Measurements from ENCODE around the gene WNT7B. TPM values are rescaled to one million over a fixed set of nuclear protein-coding genes. Genes with fewer than 3 reads are reported as not detected.

Gene WNT7B
- total RNA-seq, 1 donor from 2014 or later, result 3.7 TPM

GRCh38 chr22:45891996-45892621, 84.9 kb downstream of the WNT7B start:
- TF ChIP-seq, protein P1, sequence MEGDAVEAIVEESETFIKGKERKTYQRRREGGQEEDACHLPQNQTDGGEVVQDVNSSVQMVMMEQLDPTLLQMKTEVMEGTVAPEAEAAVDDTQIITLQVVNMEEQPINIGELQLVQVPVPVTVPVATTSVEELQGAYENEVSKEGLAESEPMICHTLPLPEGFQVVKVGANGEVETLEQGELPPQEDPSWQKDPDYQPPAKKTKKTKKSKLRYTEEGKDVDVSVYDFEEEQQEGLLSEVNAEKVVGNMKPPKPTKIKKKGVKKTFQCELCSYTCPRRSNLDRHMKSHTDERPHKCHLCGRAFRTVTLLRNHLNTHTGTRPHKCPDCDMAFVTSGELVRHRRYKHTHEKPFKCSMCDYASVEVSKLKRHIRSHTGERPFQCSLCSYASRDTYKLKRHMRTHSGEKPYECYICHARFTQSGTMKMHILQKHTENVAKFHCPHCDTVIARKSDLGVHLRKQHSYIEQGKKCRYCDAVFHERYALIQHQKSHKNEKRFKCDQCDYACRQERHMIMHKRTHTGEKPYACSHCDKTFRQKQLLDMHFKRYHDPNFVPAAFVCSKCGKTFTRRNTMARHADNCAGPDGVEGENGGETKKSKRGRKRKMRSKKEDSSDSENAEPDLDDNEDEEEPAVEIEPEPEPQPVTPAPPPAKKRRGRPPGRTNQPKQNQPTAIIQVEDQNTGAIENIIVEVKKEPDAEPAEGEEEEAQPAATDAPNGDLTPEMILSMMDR (IDR thresholded peaks at IDR 0.05; ENCODE audit: unreplicated experiment), result no peak
- Mint-ChIP-seq H3K4me3 (ENCODE audit: low read depth) (no peak overlapping the region), H3K9me3 (ENCODE audit: low read depth) (no peaks in the 10 kb centered on the region), H3K27ac (no peak overlapping the region), H3K27me3 (no peaks in the 10 kb centered on the region), H3K4me1 (ENCODE audit: low read depth) (peaks cover 6% of the 10 kb centered on the region), H3K36me3 (ENCODE audit: insufficient read depth) (no peaks in the 10 kb centered on the region)
- DNase-seq (ENCODE audit: low spot score, unreplicated experiment), result no peak

GRCh38 chr22:45891471-45891995, 85.4 kb downstream of the WNT7B start:
- peaks cover 1% of the 10 kb centered on the region for H3K27me3 Mint-ChIP-seq
- no peak overlapping the region for H3K4me3 Mint-ChIP-seq (ENCODE audit: low read depth)
- TF ChIP-seq, protein P1 (IDR thresholded peaks at IDR 0.05; ENCODE audit: unreplicated experiment), result no peak
- H3K27ac Mint-ChIP-seq, result no peak overlapping the region
- no peak for DNase-seq (ENCODE audit: low spot score, unreplicated experiment)
- H3K36me3 Mint-ChIP-seq (ENCODE audit: insufficient read depth), result no peaks in the 10 kb centered on the region
- H3K4me1 Mint-ChIP-seq (ENCODE audit: low read depth), result peaks cover 4% of the 10 kb centered on the region
- no peaks in the 10 kb centered on the region for H3K9me3 Mint-ChIP-seq (ENCODE audit: low read depth)

DNA sequence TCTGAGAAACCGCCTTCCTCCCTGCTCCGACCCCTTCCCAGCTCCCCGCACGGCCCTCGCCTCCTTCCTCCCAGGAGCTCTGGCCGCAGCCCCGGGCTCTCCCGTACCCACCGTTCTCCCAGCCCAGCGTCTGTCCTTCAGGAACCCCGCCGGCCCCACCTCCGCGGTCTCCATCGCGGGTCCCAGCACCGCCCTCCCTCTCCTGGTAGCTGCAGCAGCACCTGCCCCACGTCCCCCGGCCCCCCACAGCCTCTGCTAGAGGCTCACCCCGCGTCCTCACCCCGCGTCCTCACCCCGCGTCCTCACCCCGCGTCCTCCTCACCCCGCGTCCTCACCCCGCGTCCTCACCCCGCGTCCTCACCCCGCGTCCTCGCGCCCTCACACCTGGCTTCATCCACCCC, 85.9 kb downstream of the WNT7B start:
- H3K27me3 Mint-ChIP-seq, result peaks cover 3% of the 10 kb centered on the region
- H3K36me3 Mint-ChIP-seq (ENCODE audit: insufficient read depth), result no peaks in the 10 kb centered on the region
- DNase-seq (ENCODE audit: low spot score, unreplicated experiment), result no peak
- no peak overlapping the region for H3K27ac Mint-ChIP-seq
- no peaks in the 10 kb centered on the region for H3K9me3 Mint-ChIP-seq (ENCODE audit: low read depth)
- peaks cover 2% of the 10 kb centered on the region for H3K4me1 Mint-ChIP-seq (ENCODE audit: low read depth)
- TF ChIP-seq, protein P1 (IDR thresholded peaks at IDR 0.05; ENCODE audit: unreplicated experiment), result no peak
- H3K4me3 Mint-ChIP-seq (ENCODE audit: low read depth), result no peak overlapping the region

- TF ChIP-seq, protein P1 (IDR thresholded peaks at IDR 0.05; ENCODE audit: unreplicated experiment), result no peak
- Mint-ChIP-seq H3K9me3 (ENCODE audit: low read depth) (no peaks in the 10 kb centered on the region), H3K36me3 (ENCODE audit: insufficient read depth) (no peaks in the 10 kb centered on the region), H3K4me1 (ENCODE audit: low read depth) (peaks cover 2% of the 10 kb centered on the region), H3K27ac (no peak overlapping the region), H3K4me3 (ENCODE audit: low read depth) (no peak overlapping the region), H3K27me3 (peaks cover 3% of the 10 kb centered on the region)
- no peak for DNase-seq (ENCODE audit: low spot score, unreplicated experiment)
Measured at GRCh38 chr22:45890351-45890635, 86.7 kb downstream of the WNT7B start.

- Mint-ChIP-seq H3K9me3 (ENCODE audit: low read depth) (no peaks in the 10 kb centered on the region), H3K4me3 (ENCODE audit: low read depth) (no peak overlapping the region), H3K4me1 (ENCODE audit: low read depth) (peaks cover 2% of the 10 kb centered on the region), H3K27ac (no peak overlapping the region), H3K27me3 (peaks cover 3% of the 10 kb centered on the region), H3K36me3 (ENCODE audit: insufficient read depth) (no peaks in the 10 kb centered on the region)
- TF ChIP-seq, protein P1 (IDR thresholded peaks at IDR 0.05; ENCODE audit: unreplicated experiment), result no peak
- no peak for DNase-seq (ENCODE audit: low spot score, unreplicated experiment)
Measured at GRCh38 chr22:45889539-45890350, 87.2 kb downstream of the WNT7B start.

Data from progenitor cell of endocrine pancreas (in vitro differentiated cells).